A673 (cell line): ENCODE data around the gene HM13.

ENCODE experiments used
- EZH2 ChIP-seq: fragments of 200-600 bp; sonication (generic); IDR thresholded peaks from 2 replicates; pipeline ENCODE4 v1.6.1; 2017; ENCODE audit warnings: borderline replicate concordance, low read depth, mild to moderate bottlenecking, mixed read lengths, antibody characterized with exemption, low read length; ENCODE audit not compliant: poor library complexity, severe bottlenecking
- TF ChIP-seq, protein P1 (sequence below): fragments of 300-800, 200-600 bp; sonication (generic); conservative IDR thresholded peaks from 2 replicates; pipeline ENCODE4 v1.5.1; 2017; ENCODE audit warnings: low read depth, mild to moderate bottlenecking, antibody characterized with exemption, low read length, moderate library complexity, mixed read lengths

DNA sequence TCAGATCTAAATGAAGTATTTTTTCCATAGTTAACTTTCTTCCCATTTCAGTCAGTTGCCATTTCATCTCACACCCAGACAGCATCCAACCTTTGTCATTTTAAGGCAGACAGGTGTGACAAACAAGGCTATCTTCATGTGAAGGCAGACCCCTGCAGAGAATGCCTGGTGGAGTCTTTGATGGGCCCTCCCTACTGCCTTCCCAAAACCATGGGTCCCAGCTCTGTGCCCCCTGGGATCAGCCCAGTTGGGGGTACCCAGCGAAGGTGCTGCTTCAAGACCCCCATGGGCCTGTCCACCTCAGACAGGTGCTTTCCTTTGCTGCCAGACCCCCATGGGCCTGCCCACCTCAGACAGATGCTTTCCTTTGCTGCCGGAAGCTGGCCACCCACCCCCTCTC, 62.5 kb downstream of the HM13 start:
- TF ChIP-seq, protein P1, sequence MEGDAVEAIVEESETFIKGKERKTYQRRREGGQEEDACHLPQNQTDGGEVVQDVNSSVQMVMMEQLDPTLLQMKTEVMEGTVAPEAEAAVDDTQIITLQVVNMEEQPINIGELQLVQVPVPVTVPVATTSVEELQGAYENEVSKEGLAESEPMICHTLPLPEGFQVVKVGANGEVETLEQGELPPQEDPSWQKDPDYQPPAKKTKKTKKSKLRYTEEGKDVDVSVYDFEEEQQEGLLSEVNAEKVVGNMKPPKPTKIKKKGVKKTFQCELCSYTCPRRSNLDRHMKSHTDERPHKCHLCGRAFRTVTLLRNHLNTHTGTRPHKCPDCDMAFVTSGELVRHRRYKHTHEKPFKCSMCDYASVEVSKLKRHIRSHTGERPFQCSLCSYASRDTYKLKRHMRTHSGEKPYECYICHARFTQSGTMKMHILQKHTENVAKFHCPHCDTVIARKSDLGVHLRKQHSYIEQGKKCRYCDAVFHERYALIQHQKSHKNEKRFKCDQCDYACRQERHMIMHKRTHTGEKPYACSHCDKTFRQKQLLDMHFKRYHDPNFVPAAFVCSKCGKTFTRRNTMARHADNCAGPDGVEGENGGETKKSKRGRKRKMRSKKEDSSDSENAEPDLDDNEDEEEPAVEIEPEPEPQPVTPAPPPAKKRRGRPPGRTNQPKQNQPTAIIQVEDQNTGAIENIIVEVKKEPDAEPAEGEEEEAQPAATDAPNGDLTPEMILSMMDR: no peak
- no peak for TF ChIP-seq EZH2
